Panc1 (cell line): ENCODE measurements around the gene FNDC10. TPM values are rescaled to one million over a fixed set of nuclear protein-coding genes. Genes with fewer than 3 reads are reported as not detected.

ENCODE experiments used
- ATAC-seq: fragments of 200-7000 bp; cut with Tn5 transposase; 2 replicates; pipeline ENCODE4 v1.9.1; 2020; ENCODE audit warnings: mild to moderate bottlenecking, moderate library complexity
- BruUV-seq: library from RNA; stranded (reverse); fragments of 400-500 nt; replicated peaks from 2 replicates; lab custom pipeline; 2021; lab: Mats Ljungman, UMichigan
- CTCF ChIA-PET: fragments of 300-600 bp; sonication (Branson Sonifier 250); formaldehyde crosslinking; loops from one replicate; lab custom pipeline; 2022; ENCODE audit warnings: antibody characterized with exemption; lab: Charles Lee
- POLR2A ChIA-PET: fragments of 300-600 bp; sonication (Branson Sonifier 250); formaldehyde crosslinking; loops from one replicate; lab custom pipeline; 2022; ENCODE audit warnings: antibody characterized with exemption; lab: Charles Lee
- DNase-seq: peaks from one replicate; pipeline ENCODE4 v3.0.0-alpha.2; 2010; ENCODE audit warnings: low read depth, low spot score
- H3K27ac ChIP-seq: 2 replicates; pipeline ENCODE4 v1.5.1; 2011; ENCODE audit warnings: mild to moderate bottlenecking, low read length, inconsistent platforms
- H3K27me3 ChIP-seq: fragments of 200-500 bp; sonication (Bioruptor generic); 2 replicates; pipeline ENCODE4 v1.6.0; 2014; ENCODE audit warnings: low read length, inconsistent platforms; ENCODE audit not compliant: control insufficient read depth, insufficient read depth
- H3K36me3 ChIP-seq: fragments of 200-500 bp; sonication (Bioruptor generic); 2 replicates; pipeline ENCODE4 v1.5.1; 2014; ENCODE audit warnings: inconsistent platforms, mild to moderate bottlenecking, low read length, moderate library complexity; ENCODE audit not compliant: control insufficient read depth, insufficient read depth
- H3K4me1 ChIP-seq: 2 replicates; pipeline ENCODE4 v1.5.1; 2011; ENCODE audit warnings: inconsistent platforms, mild to moderate bottlenecking, low read length, moderate library complexity; ENCODE audit not compliant: control insufficient read depth, insufficient read depth
- H3K4me3 ChIP-seq, 2 experiments: 2 replicates each; pipeline ENCODE4 v1.5.1; 2011 to 2012; ENCODE audit warnings: low read depth in 2 of 2, low read length in 2 of 2, mild to moderate bottlenecking in 2 of 2, inconsistent platforms in 1 of 2, moderate library complexity in 1 of 2
- H3K9me3 ChIP-seq: fragments of 200-500 bp; sonication (Bioruptor generic); 2 replicates; pipeline ENCODE4 v1.5.1; 2014; ENCODE audit warnings: low read depth, mild to moderate bottlenecking, inconsistent platforms, low read length, moderate library complexity; ENCODE audit not compliant: control insufficient read depth, insufficient read depth
- CTCF ChIP-seq: fragments of 450-650 bp; IDR thresholded peaks from 2 replicates; pipeline ENCODE4 v1.5.1; 2017; ENCODE audit warnings: mild to moderate bottlenecking
- POLR2AphosphoS5 ChIP-seq: IDR thresholded peaks from 2 replicates; pipeline ENCODE4 v1.6.1; 2012; ENCODE audit warnings: mild to moderate bottlenecking, low read depth, low read length, moderate library complexity
- REST ChIP-seq, 2 experiments: IDR thresholded peaks; 2 replicates each; pipeline ENCODE4 v1.6.1; 2011 to 2012; ENCODE audit warnings: low read depth in 2 of 2, control low read depth in 1 of 2, low read length in 1 of 2, mild to moderate bottlenecking in 1 of 2, moderate library complexity in 1 of 2; ENCODE audit not compliant: insufficient read depth in 1 of 2
- SIN3A ChIP-seq: IDR thresholded peaks from 2 replicates; pipeline ENCODE4 v1.6.1; 2012; ENCODE audit warnings: low read depth, mild to moderate bottlenecking, low read length, moderate library complexity, borderline replicate concordance; ENCODE audit not compliant: insufficient read depth
- TCF7L2 ChIP-seq: IDR thresholded peaks from 2 replicates; pipeline ENCODE4 v1.6.1; 2011; ENCODE audit warnings: mild to moderate bottlenecking, low read depth, low read length, inconsistent platforms
- in situ Hi-C: cut with HindIII; loops from 2 replicates; pipeline ENCODE4 v1.10.0; 2016; ENCODE audit warnings: low sequenced_read_pairs, low pct_unique_long_range_greater_than_20kb
- intact Hi-C: fragments of 100-400 bp; cut with micrococcal nuclease; formaldehyde crosslinking; loops from one replicate; pipeline ENCODE4 v1.10.0; 2022; ENCODE audit not compliant: unreplicated experiment
- total RNA-seq: library from RNA; stranded (reverse); gene quantifications from one replicate; pipeline ENCODE4 v1.2.1, GENCODE V29; 2021; ENCODE audit not compliant: unreplicated experiment

FNDC10 gene
- total RNA-seq, 1 experiment from 2014 or later: 16.2 TPM

GRCh38 chr1:1583347-1584010 lies 16.5 kb downstream of the FNDC10 start:
- no peak overlapping the region for H3K4me3 ChIP-seq
- H3K36me3 ChIP-seq: no peaks in the 10 kb centered on the region
- no TSS peak for BruUV-seq
- TF ChIP-seq TCF7L2: no peak
- TF ChIP-seq REST (IDR thresholded peaks at IDR 0.05; ENCODE audit: insufficient read depth in 1 of 2, low read depth in 2 of 2, low read length in 1 of 2): no peak
- no peak for TF ChIP-seq CTCF
- no peak for TF ChIP-seq SIN3A
- no peak for TF ChIP-seq POLR2AphosphoS5
- no peak for DNase-seq
- intact Hi-C loops: no loop called here
- H3K27me3 ChIP-seq: no peaks in the 10 kb centered on the region
- H3K27ac ChIP-seq: no peak overlapping the region
- ChIA-PET CTCF (interaction anchor here (0.7 kb wide), 1 partner anchor 28 kb away, joined by 3 read pairs; no protein-coding TSS in a partner anchor), POLR2A (no interaction called here)
- in situ Hi-C loops: no loop called here
- ATAC-seq: no peak
- H3K4me1 ChIP-seq: no peaks in the 10 kb centered on the region
- H3K9me3 ChIP-seq: no peaks in the 10 kb centered on the region

- no peak for TF ChIP-seq REST (IDR thresholded peaks at IDR 0.05; ENCODE audit: insufficient read depth in 1 of 2, low read depth in 2 of 2, low read length in 1 of 2)
- TF ChIP-seq POLR2AphosphoS5: no peak
- no peak for TF ChIP-seq TCF7L2
- TF ChIP-seq SIN3A: no peak
- no peak for TF ChIP-seq CTCF
- DNase-seq (no peak), ATAC-seq (no peak)
- Histone ChIP-seq H3K4me1 (no peaks in the 10 kb centered on the region), H3K9me3 (no peaks in the 10 kb centered on the region), H3K36me3 (no peaks in the 10 kb centered on the region), H3K27me3 (no peaks in the 10 kb centered on the region), H3K27ac (no peak overlapping the region), H3K4me3 (no peak overlapping the region)
- intact Hi-C loops: no loop called here
- no TSS peak for BruUV-seq
- in situ Hi-C loops: no loop called here
- CTCF ChIA-PET: no interaction called here
- POLR2A ChIA-PET: no interaction called here
Observed at GRCh38 chr1:1582585-1583346, 17.2 kb downstream of the FNDC10 start.
